NT2/D1 (cell line): Measurements from ENCODE around the gene STX8.

Experiments used
- SUZ12 ChIP-seq: IDR thresholded peaks from 2 replicates; pipeline ENCODE4 v1.6.1; 2011; ENCODE audit not compliant: insufficient read length, insufficient read depth; ENCODE audit errors: extremely low read depth
- YY1 ChIP-seq: IDR thresholded peaks from 2 replicates; pipeline ENCODE4 v1.6.1; 2011; ENCODE audit not compliant: insufficient read length, insufficient read depth
- ZNF274 ChIP-seq: IDR thresholded peaks from 2 replicates; pipeline ENCODE4 v1.6.1; 2011; ENCODE audit warnings: mild to moderate bottlenecking, low read depth, low read length

DNA sequence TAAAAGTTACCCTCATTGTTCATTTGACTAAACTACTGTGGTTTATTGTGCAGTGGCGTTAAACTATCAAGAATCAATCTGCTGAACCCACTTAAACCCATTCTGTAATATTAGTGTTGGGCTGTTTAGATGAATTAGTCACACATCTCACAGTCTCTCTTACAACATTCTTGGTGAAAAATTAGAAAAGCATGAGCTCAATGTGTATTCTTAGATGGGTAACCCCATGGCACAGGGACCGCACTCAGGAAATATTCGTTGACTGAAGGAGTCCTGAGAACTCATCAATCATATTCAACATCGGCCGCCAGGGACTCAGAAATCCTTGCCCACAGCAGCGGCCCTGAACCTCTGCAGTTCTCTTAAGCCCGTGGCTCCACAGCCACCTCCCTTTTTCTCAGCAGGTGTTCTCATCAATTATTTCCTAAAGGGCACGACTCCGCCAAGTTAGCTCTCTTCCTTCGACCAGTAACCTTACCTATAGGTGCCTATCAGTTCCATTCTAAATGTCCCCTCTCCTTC, 155.6 kb downstream of the STX8 start:
- TF ChIP-seq ZNF274: no peak
- no peak for TF ChIP-seq SUZ12
- TF ChIP-seq YY1: no peak
